Activated CD4-positive, alpha-beta T cell treated with anti-CD3 and anti-CD28 coated beads, Interleukin-2, Interleukin-6, amounts not matched to agents 100 ng/mL and 50 ng/mL, durations not matched to agents 16 hours and 8 hours (primary cell): ENCODE data around the gene CREM.

Source experiments
- DNase-seq: peaks from one replicate; pipeline ENCODE4 v3.0.0-alpha.2; 2020

CREM gene

DNA sequence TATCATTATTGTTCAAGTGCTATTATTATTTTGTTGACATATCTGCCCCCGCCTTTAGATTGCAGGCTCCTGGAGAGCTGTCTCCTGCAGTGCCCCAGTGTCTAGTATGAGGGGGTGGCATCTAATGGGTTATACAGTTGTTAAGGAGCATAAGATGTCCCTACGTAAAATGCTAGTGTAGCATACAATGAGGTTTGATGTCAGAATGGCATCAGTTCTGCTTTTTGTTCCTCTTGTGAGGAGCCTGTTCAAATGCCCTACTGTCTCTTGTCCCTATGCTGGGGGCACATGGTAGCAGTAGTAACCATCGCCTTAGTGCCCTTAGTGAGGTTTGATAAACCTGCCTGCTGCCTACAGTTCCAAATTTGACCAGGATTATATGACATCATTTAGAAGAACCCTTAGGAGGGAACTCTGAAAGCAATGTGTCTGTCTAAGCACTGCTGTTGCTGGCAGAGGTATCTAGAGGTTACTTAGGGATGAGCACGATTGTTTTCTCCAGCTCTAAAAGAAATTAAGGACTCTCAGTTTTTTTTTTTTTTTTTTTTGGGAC is 9.7 kb downstream of the CREM start:
- DNase-seq, result no peak

GRCh38 chr10:35140126-35140525 is 13.5 kb downstream of the CREM start:
- DNase-seq, result no peak

- no peak for DNase-seq
Measured at GRCh38 chr10:35140727-35141126, 14.1 kb downstream of the CREM start.

DNA sequence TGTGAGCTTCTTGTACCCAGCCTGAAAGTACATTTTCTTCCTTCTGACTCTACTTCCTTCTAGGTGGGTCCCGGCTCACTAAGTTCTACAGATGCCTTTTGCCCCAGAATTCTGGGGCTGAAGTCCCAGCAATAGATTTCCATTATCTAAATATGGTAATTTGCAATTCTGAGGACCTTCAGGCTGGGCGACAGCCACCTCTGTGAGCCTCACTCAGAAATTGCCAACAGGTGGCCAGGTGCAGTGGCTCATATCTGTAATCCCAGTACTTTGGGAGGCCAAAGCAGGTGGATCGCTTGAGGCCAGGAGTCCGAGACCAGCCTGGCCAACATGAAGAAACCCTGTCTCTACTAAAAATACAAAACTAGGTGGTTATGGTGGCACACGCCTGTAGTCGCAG is 23.7 kb downstream of the CREM start:
- no peak for DNase-seq

GRCh38 chr10:35152992-35153391 is 26.3 kb downstream of the CREM start:
- DNase-seq, result no peak

DNA sequence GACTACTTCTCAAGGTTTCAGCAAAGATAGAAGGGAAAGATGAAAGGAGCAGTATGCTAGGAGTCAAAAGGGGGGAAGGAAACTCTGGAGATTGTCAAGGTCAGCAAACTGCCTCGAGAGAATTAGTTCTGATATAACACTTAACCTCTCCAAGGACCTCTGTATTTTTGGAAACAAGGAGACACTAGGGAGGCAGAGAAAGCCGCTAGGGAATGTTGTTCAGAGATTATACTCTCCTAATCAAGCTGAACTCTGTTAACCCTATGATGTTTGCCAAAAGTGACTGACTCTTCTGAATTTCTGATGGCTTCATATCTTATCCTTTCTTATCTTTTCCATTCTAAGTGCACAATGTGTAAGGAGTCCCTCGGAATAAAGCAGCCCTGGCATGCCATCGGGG is 27.1 kb downstream of the CREM start:
- no peak for DNase-seq

GRCh38 chr10:35160743-35161142 is 34.1 kb downstream of the CREM start:
- no peak for DNase-seq

DNA sequence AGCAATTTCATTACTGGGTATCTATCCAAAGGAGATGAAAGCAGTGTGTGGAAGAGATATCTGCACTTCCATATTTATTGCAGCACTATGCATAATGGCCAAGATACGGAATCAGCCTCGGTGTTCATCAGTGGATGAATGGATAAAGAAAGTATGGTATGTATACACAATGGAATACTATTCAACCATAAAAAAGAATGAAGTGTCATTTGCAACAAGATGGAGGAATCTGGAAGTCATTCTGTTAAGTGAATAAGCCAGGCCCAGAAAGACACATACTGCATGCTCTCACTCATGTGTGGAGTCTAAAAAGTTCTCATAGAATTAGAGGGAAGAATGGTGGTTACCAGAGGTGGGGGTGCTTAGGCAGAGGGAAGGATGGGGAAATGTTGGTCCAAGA is 35.3 kb downstream of the CREM start:
- DNase-seq, result no peak

- no peak for DNase-seq
Measured at GRCh38 chr10:35165136-35165535, 38.5 kb downstream of the CREM start.

DNA sequence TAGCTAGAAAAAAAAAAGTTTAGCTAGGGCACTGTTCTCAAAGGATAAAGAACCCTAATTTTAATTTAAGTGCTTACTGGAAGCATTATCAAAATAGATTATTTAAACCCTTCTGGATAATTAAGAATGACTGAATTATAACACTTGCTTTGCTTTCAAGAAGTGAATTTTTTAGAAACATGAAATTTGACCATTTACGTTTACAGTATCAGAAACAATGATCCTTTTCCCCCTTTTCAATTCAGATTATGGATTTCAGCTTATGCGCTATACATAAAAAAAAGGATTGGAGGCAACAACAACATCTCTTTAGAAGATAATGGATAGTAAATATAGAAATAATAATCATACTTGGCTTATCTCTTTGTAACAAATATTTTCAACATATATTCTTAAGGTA is 39.2 kb downstream of the CREM start:
- no peak for DNase-seq

DNA sequence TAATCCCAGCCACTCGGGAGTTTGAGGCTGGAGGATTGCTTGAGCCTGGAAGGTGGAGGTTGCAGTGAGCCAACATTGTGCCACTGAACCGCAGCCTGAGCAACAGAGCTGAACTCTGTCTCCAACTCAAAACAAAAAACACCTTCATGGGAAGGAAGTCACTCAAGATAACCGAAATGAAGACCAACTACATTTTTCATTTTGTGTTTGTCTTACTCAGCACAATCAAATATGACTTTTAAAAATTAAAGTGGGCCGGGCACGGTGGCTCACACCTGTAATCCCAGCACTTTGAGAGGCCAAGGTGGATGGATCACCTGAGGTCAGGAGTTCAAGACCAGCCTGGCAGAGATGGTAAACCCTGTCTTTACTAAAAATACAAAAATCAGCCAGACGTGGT is 40.0 kb downstream of the CREM start:
- no peak for DNase-seq

GRCh38 chr10:35167342-35167741 is 40.7 kb downstream of the CREM start:
- no peak for DNase-seq

GRCh38 chr10:35172146-35172545 is 45.5 kb downstream of the CREM start:
- no peak for DNase-seq

GRCh38 chr10:35172574-35172973 is 45.9 kb downstream of the CREM start:
- DNase-seq, result no peak

DNA sequence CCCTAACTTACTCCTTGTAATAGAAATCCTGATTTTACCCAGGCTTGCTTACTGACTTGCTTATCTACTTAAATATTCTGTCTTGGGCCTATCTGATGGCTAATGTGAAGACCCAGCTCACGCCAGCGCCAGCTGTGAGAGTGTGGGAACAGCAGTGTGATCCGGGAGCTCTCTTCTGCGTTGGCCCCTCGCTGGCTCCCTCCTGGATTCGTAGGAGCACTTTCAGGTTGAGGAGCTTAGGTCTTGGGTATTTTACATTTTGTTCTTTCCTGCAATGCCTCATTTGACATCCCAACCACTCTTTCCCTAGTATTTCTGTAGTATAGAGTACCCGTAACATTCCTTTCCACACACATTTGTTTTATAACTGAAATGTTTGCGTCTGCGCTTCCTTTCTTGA is 51.7 kb downstream of the CREM start:
- no peak for DNase-seq

DNA sequence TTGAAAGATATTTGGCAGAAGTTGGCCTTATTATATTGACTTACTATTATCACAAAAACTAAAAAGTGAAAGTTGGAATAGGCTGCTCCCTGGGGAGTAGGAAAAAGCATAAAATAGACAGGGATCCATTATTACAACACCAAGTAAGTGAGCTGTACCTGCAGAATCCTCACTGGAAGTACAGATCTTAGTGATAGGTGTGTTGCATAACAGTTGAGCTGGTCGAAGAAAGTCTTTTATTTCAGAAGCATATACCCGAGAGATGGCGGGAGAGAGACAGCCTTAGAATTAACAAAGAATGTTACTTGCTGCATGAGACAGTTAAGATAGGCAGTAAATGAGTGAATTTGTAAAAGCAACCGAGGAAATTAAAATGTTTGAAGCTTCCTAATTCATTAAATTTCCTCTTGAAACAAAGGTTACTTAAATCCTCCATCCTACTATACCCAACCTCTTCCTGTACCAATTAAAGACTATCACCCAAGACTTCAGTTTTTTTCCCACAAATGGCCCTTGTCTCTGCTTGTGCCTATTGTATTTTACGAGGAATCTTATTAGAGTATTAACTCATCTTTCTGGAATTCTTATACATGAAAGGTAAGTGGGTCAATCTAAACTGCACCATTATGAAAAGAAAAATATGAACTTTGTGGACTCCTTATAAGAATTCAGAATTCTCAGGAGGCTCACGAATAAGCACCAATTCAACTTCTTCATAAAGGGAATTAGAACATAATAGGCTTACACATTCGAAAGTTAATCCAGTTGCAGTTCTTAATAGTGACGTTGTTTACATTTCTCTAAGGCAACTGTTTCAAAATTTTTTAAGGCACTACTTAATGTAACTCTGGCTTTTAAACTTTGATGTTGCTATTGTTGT is 56.2 kb downstream of the CREM start:
- no peak for DNase-seq

GRCh38 chr10:35184527-35185171 is 58.0 kb downstream of the CREM start:
- no peak for DNase-seq

DNA sequence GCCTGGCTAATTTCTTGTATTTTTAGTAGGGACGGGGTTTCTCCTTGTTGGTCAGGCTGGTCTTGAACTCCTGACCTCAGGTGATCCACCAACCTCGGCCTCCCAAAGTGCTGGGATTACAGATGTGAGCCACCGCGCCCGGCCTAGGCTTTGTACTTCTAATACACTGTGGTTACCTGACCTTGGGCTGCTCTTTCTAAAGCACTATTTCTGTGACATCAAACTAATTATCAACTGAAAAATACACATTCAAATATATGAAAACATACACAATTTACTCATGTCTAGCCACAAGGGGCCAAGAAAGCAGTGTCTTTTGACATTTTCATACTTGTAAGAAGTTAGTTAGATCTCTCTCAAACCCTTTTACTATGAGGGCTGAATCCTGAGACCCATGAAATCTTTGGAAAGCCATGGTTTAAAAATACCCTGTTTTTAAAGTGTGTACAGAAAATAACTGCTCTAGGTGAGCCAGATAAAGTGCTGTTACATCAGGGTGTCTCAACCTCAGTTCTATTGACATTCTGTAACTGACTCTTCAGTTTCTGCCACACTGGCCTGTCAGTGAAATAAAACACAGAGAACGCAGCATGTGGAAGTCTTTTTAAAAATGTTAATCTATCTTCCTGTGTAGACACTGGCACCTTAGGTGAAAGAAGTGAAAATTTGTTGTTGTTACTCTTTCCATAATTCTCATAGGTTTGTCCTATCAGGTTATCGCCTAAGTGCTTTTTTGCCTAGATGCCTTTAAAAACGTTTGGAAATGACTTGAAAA is 58.8 kb downstream of the CREM start:
- DNase-seq, result no peak

- DNase-seq, result no peak
Measured at GRCh38 chr10:35188954-35189353, 62.3 kb downstream of the CREM start.

DNA sequence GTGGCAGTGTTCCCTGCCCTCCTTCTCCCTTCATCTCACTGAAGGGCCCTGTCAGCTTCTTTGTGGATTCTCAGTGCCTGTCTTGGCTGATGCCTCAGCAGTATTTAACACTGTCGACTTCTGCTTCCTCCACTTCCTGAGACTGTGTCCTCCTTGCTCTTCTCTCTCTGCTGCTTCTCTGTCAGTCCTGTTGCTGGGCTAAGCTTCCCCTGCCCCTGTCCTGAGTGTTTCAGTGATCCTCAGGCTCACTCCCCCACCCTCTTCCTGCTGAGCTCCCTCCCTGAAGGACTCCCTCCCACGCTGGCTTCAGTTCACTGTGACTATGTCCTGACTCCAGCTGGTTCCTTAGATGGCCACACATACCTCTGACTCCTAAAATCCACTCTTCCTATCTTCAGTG is 64.9 kb downstream of the CREM start:
- no peak for DNase-seq

DNA sequence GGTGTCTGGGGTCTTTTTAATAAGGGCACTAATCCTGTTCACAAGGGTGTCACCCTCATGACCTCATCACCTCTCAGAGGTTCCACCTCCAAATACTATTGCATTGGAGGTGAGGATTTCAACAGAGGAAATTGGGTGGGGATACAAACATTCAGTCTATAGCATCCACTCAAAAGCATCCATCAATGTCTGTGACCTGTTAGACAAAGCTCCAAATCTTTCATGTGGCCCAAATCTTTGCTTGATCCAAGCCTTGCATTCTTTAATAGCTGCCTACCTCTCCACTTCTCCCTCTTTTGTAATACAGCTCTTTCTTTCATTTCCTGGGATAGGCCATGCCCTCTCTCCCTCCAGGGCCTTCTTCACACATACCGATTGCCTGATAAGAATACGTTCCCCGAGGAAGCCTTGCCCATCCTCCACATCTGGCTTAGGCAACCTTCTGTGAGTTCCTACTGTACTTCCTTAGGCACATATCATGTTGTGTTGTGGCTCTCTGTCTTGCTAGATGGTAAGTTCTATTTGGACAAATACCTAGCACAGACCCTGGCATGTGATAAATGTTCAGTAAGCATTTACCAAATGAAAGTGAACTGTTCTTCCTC is 66.1 kb downstream of the CREM start:
- no peak for DNase-seq

- no peak for DNase-seq
Measured at GRCh38 chr10:35194471-35194870, 67.8 kb downstream of the CREM start.

GRCh38 chr10:35194906-35195305 is 68.3 kb downstream of the CREM start:
- DNase-seq, result peak; percentile 55
